Mammary epithelial cell (primary cell): ENCODE measurements around the gene MBD1.

Experiments used
- CTCF ChIP-seq, 2 donors: IDR thresholded peaks in 1 of 2; conservative IDR thresholded peaks in 1 of 2; 2 replicates each; pipeline ENCODE4 v1.5.1; 2011 to 2012; ENCODE audit warnings: inconsistent platforms in 2 of 2, low read length in 2 of 2, mild to moderate bottlenecking in 2 of 2, control low read depth in 1 of 2, low read depth in 1 of 2; ENCODE audit not compliant: insufficient read depth in 1 of 2; ENCODE audit errors: extremely low read depth in 1 of 2
- EZH2 ChIP-seq: IDR thresholded peaks from 2 replicates; pipeline ENCODE4 v1.6.1; 2012; ENCODE audit warnings: low read length, inconsistent platforms, borderline replicate concordance

- no peak for TF ChIP-seq CTCF (conservative IDR thresholded peaks at IDR 0.05 in 1 of 2, IDR thresholded peaks at IDR 0.05 in 1 of 2; ENCODE audit: extremely low read depth in 1 of 2, insufficient read depth in 1 of 2, low read depth in 1 of 2, low read length in 2 of 2)
- no peak for TF ChIP-seq EZH2
Measured at GRCh38 chr18:50281972-50282520, 723 bp upstream of the MBD1 start.
